ENCODE measurements around the gene PFDN1.

The PFDN1 gene

DNA sequence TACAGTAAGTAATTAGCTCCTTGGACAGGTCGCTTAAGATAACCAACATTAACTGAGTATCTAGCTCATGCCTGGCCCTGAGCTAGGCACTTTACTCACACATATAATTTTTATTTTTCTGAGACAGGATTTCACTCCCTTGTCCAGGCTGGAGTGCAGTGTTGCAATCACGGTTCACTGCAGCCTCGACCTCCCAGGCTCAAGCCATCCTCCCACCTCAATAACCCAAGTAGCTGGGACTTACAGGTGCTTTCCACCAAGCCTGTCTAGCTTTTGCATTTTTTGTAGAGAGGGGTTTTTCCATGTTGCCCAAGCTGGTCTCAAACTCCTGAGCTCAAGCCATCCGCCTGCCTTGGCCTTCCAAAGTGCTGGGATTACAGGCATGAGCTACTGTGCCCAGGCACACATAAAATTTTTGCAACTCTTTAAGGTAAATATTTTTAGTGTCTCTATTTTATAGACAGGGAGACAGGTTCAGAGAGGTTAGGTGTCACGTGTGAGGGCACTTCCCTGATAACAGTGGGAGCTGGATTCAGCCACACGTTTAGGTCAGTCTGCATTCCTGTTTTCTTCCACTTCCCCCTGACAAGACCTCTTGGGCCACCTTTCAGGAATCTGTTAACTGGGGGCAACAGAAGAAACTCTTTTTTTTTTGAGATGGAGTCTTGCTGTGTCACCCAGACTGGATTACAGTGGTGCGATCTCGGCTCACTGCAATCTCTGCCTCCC, 25.3 kb upstream of the PFDN1 start:
- no peak for DNase-seq (ENCODE audit: low read depth in 2 of 2)

DNA sequence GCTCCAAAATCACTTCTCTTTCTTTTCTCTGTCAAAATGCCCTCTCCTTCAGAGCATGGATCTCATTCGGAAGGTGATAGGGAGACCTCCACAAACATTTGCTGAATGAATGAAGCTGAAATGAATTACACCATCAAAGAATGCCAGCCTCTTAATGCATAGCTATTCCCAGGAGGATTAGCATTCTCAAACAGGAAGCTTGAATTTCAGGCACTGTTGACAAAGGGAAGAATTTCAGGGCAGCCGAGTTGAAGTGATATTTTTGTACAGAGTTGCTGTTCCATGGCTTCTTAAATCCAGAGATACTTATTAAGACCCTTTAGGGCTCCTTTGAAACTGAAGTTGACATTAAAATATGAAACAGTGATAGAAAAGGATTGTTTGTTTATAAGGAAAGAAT, 24.7 kb upstream of the PFDN1 start:
- no peak for DNase-seq (ENCODE audit: low read depth in 2 of 2)

DNA sequence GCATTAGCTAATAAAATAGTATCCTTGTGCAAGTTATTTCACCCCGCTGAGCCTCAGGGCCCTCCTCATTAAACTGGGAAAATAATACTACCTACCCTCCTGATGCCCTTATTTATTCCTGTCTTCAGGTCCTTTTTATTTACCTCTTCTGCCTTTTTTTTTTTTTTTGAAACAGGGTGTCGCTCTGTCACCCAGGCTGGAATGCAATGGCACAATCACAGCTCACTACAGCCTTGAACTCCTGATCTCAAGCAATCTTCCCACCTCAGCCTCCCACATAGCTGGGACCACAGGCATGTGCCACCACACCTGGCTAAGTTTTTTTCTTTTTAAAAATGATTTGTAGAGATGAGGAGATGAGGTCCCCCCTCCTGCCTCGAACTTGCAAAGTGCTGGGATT, 22.6 kb upstream of the PFDN1 start:
- DNase-seq (ENCODE audit: low read depth in 2 of 2): no peak

DNA sequence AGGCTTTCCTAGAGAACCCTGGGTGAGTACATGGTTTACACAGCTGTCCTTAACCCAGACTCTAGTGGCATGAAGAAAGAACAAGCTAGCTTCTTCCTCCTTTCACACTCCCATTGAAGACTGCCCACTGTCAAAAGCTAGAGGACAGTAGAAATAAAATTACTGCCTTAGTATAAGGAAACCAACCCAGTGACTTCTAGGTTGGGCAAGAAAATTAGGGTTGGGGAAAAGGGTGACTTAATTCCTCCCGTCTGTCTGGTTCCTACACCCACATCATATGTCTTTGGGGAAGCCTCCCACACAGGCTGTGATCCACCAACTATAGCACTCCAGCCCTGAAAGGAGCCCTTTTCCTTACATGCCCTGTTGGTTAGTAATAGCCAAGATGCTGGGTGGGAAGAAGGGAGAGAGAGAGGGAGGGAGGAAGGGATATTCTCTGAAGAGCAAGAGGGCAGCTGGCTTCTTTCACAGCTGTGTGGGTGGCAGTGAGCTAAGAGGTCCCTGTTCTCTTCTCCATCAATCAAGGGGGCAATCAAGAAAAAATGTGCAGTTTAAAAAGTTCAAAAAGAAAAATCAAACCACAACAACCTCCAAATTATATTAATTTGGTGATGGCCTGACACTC, 21.8 kb upstream of the PFDN1 start:
- no peak for DNase-seq (ENCODE audit: low read depth in 2 of 2)

DNA sequence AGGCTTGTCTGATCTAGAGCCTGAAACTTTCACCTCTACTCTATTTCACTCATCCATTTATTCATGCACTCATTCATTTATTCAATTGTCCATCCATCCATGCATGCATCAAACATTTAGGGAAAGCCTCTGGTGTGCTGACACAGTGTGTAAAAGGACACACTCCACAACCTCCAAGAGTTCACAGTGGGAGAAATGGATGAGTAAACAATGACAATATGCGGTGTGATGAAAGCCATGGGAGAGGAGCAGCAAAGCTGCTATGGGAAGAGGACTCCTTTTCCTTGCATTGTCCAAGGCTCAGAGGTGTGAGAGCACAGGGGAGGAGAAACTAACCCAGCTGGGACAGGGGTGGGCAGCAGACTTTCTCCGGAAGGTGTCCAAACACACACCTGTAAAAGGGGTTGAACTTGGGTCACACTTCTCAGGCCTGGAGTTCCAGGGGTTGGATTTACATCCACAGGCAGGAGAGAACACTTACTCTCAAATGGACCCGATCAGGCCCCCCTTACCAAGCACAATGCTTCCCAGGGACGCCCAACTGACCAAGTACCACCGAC, 21.2 kb upstream of the PFDN1 start:
- no peak for DNase-seq (ENCODE audit: low read depth in 2 of 2)

DNA sequence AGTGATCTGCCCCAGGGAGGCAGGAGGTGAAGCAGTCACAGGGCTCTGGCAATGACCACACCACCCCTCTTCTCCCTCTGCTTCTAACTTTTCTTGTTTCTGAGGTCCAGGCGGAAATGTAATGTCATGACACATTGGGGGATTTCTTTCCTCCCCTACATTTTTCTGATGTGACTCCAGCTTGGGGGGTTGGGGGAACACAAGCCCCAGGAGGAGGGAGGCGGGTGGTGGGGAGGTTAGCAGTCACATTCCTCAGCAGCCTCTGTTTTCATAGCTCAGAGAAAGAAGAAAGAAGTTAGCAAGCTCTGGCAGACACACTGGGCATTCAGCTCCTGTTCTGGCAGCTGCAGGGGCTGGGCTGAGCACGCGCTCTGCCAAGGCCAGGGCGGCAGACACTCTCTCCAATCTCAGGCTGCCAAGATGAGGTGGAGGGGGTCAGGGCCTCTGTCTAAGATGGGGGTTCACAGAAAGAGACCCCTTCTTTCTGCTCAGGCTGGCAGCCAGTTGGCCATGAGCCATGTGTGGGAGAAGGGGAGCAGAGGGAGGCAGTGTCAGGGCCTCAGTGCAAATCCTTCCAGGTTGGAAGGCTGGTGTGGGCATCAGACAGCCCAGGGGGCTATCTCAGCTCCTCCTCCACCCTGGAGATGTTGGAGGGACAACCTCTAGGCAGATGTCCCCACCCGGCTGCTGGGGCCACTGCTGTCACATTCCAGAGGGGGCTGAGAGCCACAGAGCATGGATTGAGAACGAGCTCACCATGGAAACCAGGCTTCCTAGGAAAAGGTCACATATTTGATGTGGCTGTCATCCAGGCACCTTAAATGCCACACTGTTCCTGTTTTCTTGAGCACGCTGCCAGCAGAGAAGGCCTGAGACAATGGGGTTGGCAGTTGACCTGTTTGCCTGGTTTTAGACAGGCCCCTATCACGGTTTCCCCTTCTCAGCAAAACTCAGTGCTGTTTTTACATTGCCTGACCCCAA, 20.1 kb upstream of the PFDN1 start:
- DNase-seq (ENCODE audit: low read depth in 2 of 2): no peak

DNA sequence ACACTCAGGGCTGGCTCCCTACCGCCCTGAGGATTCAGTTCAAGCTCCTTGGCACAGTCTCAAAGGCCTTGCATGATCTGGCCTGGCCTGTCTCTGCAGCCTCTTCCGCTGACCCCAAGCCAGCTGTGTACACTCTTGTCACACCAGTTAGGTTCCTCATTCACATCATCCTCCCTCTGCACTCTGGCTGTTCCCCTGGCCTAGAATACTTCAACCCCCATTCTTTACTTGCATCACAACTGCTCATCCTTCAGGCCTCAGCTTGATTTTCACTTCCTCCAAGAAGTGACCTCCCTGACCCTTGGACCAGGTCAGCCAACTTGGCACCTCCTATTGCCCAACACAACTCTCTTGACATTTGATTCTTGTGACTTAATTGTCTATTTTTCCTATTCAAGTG, 18.9 kb upstream of the PFDN1 start:
- DNase-seq (ENCODE audit: low read depth in 2 of 2): no peak

DNA sequence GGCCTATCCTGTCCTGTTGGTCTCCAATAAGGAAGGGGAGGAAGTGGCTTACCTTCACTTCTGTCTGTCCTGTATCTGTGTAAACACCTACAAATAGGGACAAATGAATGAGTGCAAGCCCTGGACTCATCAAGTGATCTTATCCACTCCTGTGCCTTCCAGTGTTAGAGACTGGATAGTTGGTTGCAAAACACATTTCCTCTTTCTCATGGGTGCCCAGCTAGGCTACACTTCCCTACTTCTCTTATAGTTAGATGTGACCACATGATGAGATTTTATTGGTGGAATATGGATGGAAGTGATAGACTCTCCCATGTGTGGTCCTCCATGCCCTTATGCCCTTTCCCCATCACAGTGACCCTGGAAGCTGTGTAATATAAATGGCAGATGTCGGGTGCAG, 16.9 kb upstream of the PFDN1 start:
- no peak for DNase-seq (ENCODE audit: low read depth in 2 of 2)

DNA sequence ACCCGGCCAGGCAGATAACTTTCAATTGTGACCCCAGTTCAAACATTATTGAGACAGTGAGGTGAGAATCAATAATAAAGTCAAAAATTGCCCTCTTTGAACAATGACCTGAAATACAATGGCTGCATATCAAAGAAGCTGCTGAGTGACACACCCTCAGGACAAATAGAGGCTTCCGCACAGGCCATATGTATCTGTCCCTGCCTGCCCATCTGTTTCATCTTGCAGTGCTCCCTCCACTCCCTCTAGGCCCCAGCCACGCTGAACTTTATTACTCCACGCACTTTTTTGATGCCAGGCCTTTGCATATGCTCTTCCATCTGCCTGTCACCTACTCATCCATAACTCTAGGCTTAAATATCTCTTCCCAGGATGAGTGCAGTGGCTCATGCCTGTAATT, 15.9 kb upstream of the PFDN1 start:
- DNase-seq (ENCODE audit: low read depth in 2 of 2): no peak

DNA sequence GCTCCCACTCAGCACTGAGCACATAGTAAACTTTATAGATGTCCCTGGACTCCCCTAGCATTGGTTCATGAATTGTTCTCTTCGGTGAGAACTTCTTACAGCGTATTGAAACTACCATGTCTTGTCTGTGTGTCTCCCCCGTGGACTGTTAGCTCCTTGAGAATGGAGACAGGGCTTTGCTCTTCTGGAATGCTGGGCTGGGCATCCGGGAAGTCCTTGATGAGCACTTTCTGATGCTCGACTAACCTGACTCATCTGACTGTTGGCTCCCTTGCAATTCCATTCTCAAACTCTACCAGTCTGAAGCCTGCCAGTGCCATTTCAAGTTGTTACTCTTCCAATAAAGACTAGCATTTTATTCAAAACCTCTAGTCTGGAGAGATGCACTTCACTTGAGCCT, 15.0 kb upstream of the PFDN1 start:
- no peak for DNase-seq (ENCODE audit: low read depth in 2 of 2)

DNA sequence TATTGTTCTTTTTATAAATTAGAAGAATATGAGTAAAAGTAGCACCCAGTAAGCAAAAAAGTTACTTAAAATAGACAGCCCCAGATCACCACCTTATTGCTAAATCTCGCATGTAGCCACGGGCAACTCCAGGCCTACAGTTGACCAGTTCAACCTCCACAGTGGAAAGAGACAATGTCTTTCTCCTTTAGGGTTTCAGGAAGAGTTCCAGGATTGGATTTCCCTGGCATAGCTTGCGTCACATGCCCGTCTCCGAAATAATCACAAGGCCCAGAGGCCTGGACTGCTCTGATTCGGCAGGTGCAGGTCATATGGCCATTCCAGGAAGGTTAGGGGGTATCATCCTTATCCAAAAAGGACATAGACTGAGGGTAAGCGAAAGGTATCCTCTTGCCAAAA, 9.9 kb upstream of the PFDN1 start:
- no peak for DNase-seq (ENCODE audit: low read depth in 2 of 2)

DNA sequence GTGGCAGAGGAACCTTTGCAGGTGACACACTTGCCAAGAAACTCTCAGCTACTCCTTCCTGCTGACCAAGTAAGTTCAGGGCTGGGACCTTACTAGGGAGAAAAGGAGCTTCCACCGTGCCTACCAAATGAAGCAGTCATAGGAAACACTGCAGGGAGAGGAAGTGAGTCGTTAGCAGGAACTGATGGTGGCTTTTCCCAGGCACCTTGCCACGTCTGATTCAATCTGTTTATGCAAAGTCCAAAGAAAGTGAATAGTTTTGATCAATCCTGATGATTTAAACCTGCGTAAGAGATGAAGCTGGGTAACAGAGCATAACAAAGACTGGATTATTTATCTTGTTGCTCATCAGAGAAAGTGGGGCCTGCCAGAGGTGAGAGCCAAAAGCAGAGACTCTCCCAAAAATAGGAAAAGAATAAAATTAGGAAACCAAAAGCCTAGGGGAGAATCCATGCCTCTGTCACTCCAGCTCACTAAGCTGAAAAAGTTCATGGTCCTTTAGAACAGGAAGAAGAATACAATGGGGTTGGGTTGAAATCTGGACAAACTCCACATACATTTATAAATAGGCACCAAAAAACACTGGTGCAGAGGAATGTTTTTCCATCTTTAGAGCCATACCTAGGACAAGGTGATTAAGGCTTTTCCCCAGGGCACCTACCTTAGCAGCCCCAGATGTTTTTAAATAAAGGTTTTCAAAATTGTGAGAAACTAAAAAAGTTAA, 9.3 kb upstream of the PFDN1 start:
- DNase-seq (ENCODE audit: low read depth in 2 of 2): no peak

DNA sequence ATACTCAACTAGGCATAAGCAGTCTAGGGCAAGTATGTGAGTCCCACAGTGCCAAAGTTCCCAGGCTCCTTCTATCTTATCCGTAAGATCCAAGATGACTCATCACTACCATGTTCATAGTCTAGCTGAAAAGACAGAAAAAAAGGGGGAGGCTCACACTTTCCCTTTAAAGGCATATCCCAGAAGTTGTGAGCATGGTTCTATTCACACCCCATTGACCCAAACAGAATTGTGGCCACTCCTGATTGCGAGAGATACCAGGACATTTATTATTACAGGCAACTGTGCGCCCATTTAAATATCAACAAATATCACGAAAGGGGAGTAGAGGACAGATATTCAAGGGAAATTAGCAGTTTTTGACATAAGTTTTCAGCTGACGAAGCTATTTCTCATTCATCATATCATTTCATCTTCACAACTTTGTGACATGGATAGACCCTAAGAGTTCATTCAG, 8.1 kb upstream of the PFDN1 start:
- no peak for DNase-seq (ENCODE audit: low read depth in 2 of 2)

DNA sequence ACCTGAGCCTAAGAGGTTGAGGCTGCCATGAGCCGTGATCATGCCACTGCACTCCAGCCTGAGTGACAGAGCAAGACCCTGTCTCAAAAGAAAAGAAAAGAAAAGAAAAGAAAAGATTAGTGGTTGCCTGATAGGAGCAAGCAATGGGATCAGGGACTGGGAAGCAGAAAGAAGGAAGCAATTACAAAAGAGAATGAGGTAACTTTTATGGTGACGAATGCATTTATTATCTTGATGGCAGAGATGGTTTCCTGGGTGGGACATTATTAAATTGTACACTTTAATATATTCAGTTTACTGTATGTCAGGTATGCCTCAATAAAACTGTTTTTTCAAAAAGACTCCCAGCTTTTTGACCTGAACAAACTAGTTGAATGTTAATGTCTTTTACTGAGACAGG, 7.5 kb upstream of the PFDN1 start:
- no peak for DNase-seq (ENCODE audit: low read depth in 2 of 2)

DNA sequence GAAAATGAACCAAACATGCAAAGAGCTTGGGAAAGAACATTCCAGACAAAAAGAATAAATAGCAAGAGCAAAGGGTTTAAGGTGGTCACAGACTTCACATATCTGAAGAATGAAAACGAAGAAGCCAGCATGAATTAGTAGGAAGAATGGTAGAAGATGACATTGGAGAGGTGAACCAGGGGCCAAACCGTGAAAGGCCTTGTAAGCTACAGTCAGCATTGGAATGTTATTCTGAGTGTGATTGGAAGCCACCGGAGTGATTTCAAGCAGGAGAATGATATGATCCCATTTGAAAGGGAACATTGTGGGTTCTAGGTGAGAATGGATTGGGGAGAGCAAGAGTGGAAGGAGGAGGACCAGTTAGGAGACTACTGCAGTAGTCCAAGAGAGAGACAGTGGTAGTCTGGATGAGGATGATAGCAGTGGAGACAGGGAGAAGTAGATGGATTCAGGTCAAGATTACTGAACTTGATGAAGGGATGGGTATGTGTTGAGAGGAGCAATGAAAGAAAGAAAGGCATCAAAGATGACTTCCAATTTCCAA, 6.9 kb upstream of the PFDN1 start:
- DNase-seq (ENCODE audit: low read depth in 2 of 2): no peak

DNA sequence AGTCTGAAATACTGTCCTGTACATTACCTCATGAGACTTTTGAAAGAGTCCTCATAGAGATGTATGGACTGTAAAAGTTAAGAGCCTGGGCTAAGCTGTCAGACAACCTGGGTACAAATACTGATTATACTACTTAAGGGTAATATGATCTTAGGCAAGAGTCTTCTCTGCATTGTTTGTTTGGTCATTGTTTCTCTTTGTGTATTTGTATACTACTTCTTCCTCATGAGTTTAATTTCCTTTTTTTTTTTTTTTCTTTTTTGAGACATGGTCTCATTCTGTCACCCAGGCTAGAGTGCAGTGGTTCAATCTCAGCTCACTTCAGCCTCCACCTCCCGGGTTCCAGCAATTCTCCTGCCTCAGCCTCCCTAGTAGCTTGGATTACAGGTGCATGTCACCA, 2.6 kb upstream of the PFDN1 start:
- DNase-seq (ENCODE audit: low read depth in 2 of 2): no peak

DNA sequence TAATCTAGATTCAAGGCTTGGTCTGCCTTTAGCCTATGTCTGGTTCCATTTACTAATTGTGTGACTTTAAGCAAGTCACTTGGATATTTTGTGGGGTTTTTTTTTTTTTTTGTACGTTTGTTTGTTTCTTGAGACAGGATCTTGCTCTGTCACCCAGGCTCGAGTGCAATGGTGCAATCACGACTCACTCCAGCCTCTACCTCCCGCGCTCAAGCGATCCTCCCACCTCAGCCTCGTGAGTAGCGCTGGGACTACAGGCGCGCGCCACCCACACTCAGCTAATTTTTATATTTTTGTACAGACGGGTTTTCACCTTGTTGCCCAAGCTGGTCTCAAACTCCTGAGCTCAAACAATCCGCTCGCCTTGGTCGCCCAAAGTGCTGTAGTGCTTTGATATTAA, 1.1 kb upstream of the PFDN1 start:
- DNase-seq (ENCODE audit: low read depth in 2 of 2): no peak

DNA sequence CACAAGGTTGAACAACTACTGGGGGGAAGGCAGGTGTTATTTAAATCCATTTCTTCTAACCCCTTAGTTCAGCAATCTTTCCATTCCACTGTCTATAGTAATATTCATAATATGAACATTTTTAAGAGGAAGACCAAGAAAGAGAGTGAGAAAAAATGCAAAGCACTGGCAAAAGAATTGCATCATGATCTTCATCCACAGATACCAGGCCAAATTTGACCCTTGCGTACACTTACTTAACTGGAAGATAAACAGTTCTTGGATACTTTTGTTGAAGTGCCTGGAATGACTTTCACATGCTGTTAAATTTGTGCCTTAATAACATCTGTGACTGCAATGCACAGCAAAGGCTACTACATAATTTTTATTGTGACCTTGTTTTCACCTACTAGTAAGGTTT, 1.8 kb downstream of the PFDN1 start:
- DNase-seq (ENCODE audit: low read depth in 2 of 2): no peak

DNA sequence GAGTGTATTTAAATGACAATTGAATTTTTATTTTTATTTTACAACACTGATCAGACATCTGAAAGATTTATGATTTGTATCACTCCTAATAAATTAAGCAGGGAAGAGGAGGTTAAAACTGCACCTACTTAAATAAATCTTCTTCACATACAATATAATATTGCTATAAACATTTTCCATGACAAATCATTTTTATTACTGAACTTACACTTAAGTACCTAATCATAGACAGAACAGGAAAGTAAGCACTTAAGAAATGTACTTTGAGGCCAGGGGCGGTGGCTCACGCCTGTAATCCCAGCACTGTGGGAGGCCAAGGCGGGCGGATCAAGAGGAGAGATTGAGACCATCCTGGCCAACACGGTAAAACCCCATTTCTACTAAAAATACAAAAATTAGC, 3.8 kb downstream of the PFDN1 start:
- DNase-seq (ENCODE audit: low read depth in 2 of 2): no peak

DNA sequence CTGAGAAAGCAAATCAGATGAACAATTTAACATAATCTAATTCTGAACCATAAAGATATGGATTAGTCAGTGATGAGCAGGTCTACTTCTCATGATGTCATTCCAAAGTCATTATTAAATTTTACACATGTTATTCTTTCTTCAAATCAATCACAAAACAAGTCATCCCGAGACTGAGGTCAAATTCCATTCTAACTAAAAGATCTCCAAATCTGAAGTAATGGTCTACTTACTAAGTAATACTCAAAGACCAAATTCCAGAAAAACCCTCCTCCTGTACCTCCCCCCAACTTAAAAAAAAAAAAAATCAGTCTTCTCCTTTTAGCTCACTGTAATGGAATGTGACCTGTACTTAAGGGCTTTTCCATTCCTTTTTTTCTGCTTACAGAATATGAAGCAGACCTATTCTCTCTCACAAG, 4.7 kb downstream of the PFDN1 start:
- no peak for DNase-seq (ENCODE audit: low read depth in 2 of 2)

DNA sequence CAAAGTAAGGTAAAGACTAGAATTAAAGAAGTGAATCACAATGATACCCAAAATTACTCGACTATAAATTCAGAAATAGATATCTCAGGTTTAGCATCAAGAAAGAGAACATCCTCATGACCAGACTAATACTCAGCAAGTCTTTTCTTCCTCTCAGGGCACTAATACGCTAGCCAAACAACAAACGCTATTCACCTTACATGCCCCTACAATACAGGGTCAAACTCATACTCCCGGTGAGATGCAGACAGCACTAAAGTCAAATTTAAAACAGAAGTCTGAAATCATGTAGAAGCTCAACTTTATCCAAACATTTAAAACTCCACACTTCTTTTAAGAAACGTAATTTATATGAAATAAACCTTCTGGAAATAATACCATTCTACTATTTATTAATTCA, 5.6 kb downstream of the PFDN1 start:
- DNase-seq (ENCODE audit: low read depth in 2 of 2): no peak
